Brain pericyte (primary cell): ENCODE results near the gene ACSF3.

Experiments
- DNase-seq: peaks from one replicate; pipeline ENCODE4 v3.0.0-alpha.2; 2012; ENCODE audit warnings: low read depth, low spot score

The ACSF3 gene

DNA sequence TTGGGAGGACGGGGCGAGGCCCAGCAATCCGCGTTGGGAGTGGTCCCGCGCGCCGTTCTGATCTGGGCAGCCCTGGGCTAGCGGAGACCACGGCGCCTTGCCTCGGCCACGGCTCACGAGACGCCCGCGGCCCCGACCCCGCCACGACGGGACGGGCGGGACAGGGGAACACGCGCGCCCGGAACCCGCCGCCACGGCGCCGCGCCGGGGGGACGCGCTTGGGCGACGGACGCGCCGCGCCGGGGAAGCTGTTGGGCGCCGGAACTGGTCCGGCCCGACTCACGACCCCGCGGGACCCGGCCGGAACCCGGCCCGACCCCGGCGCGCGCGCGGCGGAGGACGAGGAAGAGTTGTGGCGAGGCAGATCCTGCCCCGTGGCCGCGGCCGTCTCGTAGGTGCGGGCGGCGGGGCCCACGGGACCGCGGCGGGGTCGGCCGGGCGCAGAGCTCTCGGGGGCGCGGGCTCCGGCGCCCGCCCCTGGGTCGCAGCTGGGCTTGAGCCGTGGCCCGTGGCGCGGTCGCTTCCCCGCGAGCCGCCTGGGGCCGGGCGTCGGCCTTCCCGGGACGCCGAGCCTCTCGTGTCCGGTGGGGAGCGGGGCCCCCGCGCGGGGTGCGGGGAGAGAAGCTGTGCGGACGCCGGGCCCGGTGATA is at the start of gene ACSF3:
ACSF3 (plus strand) TSS at position 251 of the 650 bp plus-strand sequence. CDS start 6,830 bp downstream, outside the sequence.
- DNase-seq, result no peak

DNA sequence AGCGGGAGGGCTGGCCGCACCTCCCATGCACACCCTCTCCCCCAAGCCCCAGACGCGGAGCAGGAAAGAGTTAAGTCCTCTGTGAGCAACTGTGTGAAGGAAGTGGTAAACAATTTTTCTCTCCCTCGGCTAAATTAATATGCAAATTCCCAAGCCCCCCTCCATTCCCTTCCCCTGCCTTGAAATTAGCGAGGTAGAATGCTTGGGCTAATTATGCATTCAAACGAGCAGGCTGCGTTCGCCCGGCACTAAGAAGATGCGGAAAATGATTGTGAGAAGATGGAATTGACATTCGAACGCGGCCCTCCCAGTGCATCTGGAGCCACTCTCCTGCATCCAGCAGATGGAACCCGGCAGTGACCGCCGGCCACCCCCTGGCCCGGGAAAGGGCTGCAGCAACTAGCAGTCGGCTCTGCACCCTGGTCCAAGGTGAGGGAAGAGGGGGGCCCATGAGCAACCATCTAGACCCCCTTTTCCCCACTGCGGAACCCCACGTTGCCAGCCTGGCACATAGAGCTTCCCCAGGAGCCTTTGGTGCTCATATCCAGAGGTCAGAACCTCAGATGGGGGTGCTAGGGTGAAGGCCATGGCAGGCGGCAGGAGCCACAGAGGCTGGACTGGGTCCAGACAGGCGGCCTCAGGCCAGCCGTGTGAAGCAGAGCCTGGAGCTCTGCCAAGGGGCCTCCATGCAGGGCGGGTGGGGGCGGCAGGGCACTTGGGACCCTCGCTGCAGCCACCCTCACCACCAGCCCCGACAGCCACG is 49.1 kb upstream of the ACSF3 start:
- no peak for DNase-seq

- DNase-seq, result no peak
Observed at GRCh38 chr16:89045181-89045815, 48.4 kb upstream of the ACSF3 start.

- DNase-seq, result no peak
Observed at GRCh38 chr16:89045881-89046280, 47.8 kb upstream of the ACSF3 start.

DNA sequence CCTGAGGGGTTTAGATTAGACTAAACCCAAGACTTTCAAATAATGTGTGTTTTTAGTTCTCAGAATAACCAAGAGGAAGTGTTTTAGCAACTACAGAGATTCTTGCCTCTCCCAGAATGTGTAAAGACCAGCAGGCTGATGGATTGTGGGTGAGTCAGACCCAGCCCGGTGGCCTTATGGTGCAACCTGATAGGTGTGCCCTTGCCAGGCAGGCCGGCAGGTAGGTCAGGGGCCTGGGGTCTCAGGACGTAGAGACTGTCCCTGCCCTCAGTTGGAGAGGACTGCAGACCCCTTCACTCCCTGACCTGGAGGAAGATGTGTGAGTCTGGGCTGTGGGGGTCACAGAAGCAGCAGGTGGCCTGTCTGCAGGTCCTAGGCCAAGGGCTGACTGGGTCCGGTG is 47.2 kb upstream of the ACSF3 start:
- DNase-seq, result no peak

DNA sequence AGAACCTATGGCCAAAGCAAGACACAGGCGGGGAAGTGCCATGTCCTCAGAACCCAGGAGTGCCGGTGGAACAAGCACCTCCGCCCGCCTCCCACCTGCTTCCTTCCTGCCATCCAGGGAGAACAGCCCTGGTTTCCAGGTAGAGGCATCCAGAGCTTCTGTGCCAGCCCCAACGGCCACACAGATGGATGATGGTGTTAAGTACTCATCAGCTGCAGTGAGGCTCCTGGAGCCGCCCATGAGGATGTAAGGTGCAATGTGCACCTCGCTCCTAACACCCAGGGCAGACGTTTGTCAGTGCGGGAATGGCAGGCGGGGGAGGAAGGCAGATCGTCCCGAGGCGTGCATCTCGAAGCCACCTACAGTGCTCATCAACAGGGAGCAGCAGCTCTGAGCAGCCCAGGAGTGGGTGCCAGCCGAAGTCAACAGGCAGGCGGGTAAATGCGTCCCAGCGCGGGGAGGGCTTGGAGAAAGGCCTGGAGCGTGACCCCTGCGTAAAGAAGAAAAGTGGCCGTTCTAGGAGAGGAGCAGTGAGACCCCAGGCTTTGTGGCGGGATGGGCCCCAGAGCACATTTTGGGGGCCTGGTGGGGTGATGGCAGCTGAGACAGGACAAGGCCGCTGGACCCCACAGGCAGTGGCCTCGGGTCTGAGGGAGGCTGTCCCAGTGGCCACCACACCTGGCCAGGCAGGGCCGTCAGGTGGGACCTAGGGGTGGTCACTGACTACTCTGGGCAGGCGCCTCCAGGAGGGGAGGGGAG is 46.1 kb upstream of the ACSF3 start:
- no peak for DNase-seq

- DNase-seq, result no peak
Observed at GRCh38 chr16:89048090-89048725, 45.4 kb upstream of the ACSF3 start.

DNA sequence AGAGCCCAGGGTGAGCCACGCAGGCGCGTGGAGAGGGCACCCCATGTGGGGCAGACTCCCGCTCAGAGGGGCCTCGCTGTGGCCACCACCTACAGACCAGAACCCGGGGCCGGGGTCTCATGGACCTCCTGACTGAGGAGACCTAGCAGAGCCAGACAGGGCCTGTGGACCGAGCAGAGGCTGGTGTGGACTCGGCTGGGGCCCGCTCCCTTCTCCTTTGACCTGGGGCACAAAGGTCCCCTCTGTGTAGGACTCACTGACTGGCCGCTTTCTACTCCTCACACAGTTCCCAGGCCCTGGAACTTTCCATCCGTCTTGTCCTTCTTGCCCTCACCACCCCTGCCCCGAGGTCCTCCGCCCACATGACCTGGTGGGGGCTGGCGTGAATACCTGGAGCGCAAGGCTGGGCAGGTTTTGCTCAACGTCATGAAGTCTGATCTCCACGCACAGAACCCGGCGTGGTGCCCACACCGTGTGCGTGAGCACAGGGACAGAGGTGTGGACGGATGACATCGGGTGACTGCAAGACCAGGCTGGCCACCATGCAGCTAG is 44.7 kb upstream of the ACSF3 start:
- DNase-seq, result no peak

- DNase-seq, result no peak
Observed at GRCh38 chr16:89049484-89050118, 44.1 kb upstream of the ACSF3 start.

DNA sequence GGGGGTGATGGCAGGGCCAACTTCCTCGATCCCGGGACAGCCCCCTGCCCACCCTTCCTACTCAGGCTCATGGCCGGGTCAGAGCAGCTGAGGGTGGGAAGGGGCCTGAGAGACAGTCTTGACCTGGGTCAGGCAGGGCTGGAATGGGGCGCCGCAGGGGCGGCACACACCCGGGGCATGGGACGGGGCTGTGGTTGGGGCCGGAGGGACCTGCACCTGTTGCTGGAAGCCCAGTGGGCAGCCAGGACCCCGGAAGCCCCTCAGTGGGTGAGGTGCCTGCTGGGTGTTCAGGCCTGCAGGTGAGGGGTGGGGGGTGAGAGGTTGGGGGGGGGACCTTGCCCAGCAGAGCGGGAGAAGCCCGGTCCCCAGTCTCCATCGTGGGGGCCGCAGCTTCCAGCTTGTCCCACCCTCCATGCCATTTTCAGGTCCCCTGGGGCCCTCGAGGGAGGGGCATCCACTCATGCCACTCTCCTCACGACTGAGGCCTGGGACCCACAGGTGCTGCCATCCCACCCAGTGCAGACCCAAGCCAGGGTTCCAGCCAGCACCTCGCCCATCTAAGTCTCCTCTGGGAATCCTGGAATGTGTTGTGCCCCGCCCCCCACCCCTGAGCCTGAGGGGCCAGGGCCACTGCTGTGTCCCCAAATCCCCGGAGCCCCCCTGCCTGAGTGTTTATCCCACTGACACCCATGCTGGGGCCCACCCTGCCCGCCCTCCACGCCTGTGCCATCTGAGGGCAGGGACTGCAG is 43.4 kb upstream of the ACSF3 start:
- no peak for DNase-seq

GRCh38 chr16:89050868-89051311 is 42.8 kb upstream of the ACSF3 start:
- no peak for DNase-seq

- DNase-seq, result no peak
Observed at GRCh38 chr16:89051521-89052166, 42.0 kb upstream of the ACSF3 start.

DNA sequence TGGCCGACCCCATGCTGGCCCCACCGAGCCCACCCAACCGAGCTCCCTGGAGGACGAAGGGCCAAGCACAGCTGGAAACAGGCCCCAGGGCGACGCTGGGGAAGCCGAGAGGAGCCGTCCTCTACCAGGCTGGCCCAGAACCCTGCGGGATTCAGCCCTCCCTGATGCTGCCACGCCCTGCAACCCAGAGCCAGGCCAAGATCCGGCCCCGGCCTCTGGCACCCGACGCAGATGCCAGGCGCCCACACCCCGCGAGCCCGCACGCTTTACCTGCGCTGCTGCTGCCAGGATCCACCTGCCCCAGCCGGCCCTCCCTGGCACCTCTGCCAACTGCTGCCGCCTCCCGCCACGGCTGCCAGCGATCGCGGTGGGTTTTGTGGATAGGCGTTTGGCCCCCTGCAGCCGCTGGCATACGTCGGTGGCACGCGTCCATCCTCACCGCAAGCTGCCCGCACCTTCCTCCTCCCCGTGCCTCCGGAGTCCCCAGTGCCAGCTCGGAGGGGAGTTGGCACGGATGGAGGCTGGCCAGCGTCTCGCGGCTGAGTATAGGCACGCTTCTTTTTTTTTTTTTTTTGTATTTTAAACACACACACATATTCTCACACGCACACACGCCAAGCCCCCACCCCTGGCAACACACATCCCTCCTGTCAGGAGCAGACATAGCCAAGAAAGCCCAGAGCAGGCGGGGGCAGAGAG is 41.3 kb upstream of the ACSF3 start:
- DNase-seq, result no peak

GRCh38 chr16:89052890-89053724 is 40.5 kb upstream of the ACSF3 start:
- no peak for DNase-seq

- DNase-seq, result no peak
Observed at GRCh38 chr16:89053725-89054029, 40.0 kb upstream of the ACSF3 start.

GRCh38 chr16:89054261-89054661 is 39.4 kb upstream of the ACSF3 start:
- no peak for DNase-seq

DNA sequence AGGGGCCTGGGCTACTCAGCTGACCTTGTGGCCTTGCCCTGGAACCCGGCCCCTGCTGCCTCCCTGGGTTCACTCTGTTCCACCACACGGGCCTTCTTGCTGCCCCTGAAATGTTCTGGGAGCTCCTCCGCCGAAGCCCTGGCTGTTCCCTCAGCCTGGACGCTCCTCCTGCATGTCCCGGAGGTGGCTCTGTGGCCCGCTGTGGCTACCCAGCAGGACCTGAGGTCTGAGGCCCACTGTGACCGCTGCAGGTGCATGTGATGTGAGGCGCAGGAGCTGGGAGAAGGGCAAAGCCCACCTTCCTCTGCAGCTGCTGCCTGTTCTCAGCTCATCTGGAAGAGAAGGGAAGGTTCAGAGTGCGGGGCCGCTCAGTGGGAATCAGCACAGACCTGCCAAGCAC is 38.9 kb upstream of the ACSF3 start:
- no peak for DNase-seq

GRCh38 chr16:89055313-89055712 is 38.3 kb upstream of the ACSF3 start:
- DNase-seq, result no peak
